SJSA1 (cell line): ENCODE results near the gene HIPK2. TPM values are rescaled to one million over a fixed set of nuclear protein-coding genes. Genes with fewer than 3 reads are reported as not detected.
"Not testable (repeated sequence)": the region's sequence is repeated elsewhere in the genome, so short reads cannot be mapped to it uniquely, and the experiment has no call there.

ENCODE experiments used
- DNase-seq, 2 experiments: peaks; one replicate each; pipeline ENCODE4 v3.0.0-alpha.2; 2015 to 2020; ENCODE audit warnings: low spot score in 2 of 2, low read depth in 1 of 2
- H3K27ac ChIP-seq: fragments of 250-450 bp; sonication (Bioruptor Pico); 2 replicates; pipeline ENCODE4 v1.5.1; 2020; ENCODE audit warnings: mild to moderate bottlenecking, moderate library complexity
- H3K27me3 ChIP-seq: fragments of 250-450 bp; sonication (Bioruptor Pico); replicated peaks from 2 replicates; pipeline ENCODE4 v1.5.1; 2020; ENCODE audit warnings: mild to moderate bottlenecking, moderate library complexity
- H3K36me3 ChIP-seq: fragments of 250-450 bp; sonication (Bioruptor Pico); 2 replicates; pipeline ENCODE4 v1.5.1; 2020; ENCODE audit warnings: mild to moderate bottlenecking
- H3K4me1 ChIP-seq: fragments of 250-450 bp; sonication (Bioruptor Pico); replicated peaks from 2 replicates; pipeline ENCODE4 v1.6.1; 2021; ENCODE audit warnings: mild to moderate bottlenecking
- H3K4me3 ChIP-seq: fragments of 250-450 bp; sonication (Bioruptor Pico); 2 replicates; pipeline ENCODE4 v1.5.1; 2020; ENCODE audit warnings: mild to moderate bottlenecking
- H3K9me3 ChIP-seq: fragments of 250-450 bp; sonication (Bioruptor Pico); replicated peaks from 2 replicates; pipeline ENCODE4 v1.5.1; 2020; ENCODE audit warnings: mild to moderate bottlenecking
- total RNA-seq: library from RNA; depleted of rRNA; stranded (reverse); fragments of >200 nt; shearing (Covaris generic); gene quantifications from 2 replicates; pipeline ENCODE4 v1.2.3, GENCODE V29; 2014

The HIPK2 gene
- total RNA-seq, 1 experiment from 2014 or later = 10.9 TPM

- Histone ChIP-seq H3K36me3 (peaks cover 5% of the 10 kb centered on the region; the same call in 1 of the 2 replicates), H3K27ac (no peak overlapping the region), H3K9me3 (no peaks in the 10 kb centered on the region), H3K4me1 (peaks cover 30% of the 10 kb centered on the region), H3K4me3 (no peak overlapping the region), H3K27me3 (no peaks in the 10 kb centered on the region)
- DNase-seq = no peak
These were observed 101.4 kb downstream of the HIPK2 start for GRCh38 chr7:139676390-139676789.

DNA sequence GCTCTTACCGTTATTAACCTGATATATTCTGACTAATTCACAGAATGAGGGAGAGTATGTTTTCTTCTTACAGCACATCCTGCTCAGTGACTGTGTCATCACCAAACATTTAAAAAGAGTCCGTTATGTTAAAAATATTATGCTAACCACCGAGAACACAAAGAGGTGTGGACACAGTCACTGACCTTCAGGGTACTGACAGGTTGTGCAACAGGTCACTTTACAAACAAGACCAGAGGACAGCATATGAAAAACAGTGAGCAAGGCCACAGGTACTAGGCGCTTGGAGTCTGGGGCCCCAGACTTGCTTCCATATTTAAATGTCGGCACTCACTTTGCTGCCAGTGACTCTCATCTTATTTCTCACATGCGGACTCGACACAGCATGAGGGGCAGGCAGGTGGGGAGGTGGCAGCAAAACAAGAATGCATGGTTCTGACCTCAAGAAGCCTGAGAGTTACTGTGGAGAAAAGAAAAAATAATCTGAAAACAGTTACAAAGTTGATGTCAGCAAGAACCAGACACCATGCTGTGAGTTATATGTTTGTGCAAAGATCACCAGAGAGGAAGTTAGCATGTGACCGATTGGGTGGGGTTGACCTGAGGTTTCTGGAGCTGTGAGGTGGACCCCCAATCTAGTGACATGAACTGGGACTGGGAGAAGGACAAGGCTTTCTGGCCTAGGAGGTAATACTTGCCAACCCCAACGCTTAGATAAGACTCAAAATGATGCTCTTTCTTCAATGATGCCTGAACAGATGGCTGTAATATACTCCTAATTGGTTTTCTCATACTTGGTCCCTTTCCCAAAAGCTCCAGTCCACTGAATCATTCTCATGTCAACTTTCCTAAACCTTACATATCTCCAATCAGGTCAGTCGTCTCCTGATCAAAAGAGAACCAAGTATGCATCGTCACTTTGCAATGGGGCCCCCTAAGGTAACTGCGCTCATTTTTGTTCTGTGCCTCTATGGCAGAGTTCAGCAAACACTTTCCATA lies 102.4 kb downstream of the HIPK2 start:
- no peaks in the 10 kb centered on the region for H3K27me3 ChIP-seq
- H3K36me3 ChIP-seq = peaks cover 5% of the 10 kb centered on the region; the same call in 1 of the 2 replicates
- H3K9me3 ChIP-seq = no peaks in the 10 kb centered on the region
- no peak for DNase-seq
- no peak overlapping the region for H3K27ac ChIP-seq
- no peak overlapping the region for H3K4me3 ChIP-seq
- peaks cover 20% of the 10 kb centered on the region for H3K4me1 ChIP-seq

DNA sequence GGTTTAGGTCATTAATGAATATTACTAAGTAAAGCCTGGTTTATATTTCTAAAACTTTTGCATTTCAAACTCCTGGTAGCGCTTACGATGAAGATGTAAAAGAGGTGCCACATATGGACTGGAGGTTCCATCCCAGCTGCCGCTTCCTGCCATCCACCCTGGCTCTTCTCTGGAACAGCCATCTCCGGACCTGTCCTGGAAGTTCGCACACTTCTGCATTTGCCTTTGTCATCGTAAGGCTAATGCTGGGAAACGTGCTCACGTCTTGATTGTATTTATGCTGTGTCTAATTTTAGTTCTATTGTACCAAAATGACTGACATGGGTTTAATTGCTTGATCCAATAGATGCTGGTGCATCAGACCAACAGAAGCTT lies 103.1 kb downstream of the HIPK2 start:
- H3K4me3 ChIP-seq = no peak overlapping the region
- H3K27ac ChIP-seq = no peak overlapping the region
- DNase-seq = no peak
- H3K27me3 ChIP-seq = no peaks in the 10 kb centered on the region
- no peaks in the 10 kb centered on the region for H3K9me3 ChIP-seq
- peaks cover 5% of the 10 kb centered on the region; the same call in 1 of the 2 replicates for H3K36me3 ChIP-seq
- H3K4me1 ChIP-seq = peaks cover 13% of the 10 kb centered on the region

DNA sequence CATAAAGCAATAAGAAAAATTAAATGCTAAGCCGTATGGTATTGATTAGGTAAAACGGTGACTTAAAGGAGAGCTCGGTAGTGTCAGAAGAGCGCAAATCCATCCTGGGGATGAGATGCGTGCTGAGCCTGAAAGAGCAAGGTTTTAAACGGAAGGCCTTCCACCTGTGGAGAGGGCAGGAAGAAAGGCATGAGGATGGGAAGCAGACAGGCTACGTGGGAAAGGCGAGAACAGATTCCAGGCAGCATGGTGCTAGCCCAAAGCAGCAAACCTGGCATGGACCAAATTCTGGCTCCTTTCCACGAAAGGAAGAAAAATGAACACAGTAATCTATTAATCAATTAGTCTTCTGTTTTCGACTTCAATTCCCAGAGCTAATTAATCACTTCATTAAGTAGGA lies 103.5 kb downstream of the HIPK2 start:
- H3K4me3 ChIP-seq = no peak overlapping the region
- H3K36me3 ChIP-seq = peaks cover 5% of the 10 kb centered on the region; the same call in 1 of the 2 replicates
- H3K9me3 ChIP-seq = no peaks in the 10 kb centered on the region
- H3K27me3 ChIP-seq = no peaks in the 10 kb centered on the region
- no peak overlapping the region for H3K27ac ChIP-seq
- H3K4me1 ChIP-seq = peaks cover 9% of the 10 kb centered on the region
- no peak for DNase-seq

DNA sequence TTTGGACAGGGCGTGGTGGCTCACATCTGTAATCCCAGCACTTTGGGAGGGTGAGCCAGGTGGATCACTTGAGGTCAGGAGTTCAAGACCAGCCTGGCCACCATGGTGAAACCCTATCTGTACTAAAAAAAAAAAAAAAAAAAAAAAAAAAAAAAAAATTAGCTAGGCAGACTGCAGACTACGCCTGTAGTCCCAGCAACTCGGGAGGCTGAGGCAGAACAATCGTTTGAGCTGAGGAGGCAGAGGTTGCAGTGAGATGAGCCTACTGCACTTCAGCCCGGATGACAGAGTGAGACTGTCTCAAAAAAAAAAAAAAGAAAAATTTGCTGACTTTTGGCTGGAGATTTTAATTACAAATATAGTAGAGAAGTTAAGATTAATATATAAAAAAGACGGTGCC lies 104.0 kb downstream of the HIPK2 start:
- Histone ChIP-seq H3K4me3 (no peak overlapping the region), H3K4me1 (peaks cover 3% of the 10 kb centered on the region), H3K27ac (no peak overlapping the region), H3K36me3 (peaks cover 5% of the 10 kb centered on the region; the same call in 1 of the 2 replicates), H3K9me3 (no peaks in the 10 kb centered on the region), H3K27me3 (no peaks in the 10 kb centered on the region)
- no peak for DNase-seq

DNA sequence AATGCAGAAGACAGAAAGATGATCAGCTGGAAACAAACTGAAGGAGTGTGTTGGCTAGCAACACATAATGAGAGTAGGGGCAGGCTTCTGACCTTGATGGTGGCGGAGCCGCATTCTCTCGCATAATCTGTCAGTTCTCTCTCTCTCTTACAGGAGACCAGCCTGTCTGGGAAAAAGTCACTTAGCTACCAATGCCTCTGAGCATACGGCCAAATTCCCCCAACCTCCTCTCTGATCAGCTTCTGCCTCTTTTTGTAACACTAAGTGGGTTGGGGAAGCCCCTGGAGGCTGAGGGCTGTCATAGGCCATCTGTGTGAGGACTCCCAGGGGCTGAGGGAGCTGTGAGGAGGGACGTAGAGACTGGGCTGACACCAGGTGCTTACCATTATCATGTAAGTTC lies 104.6 kb downstream of the HIPK2 start:
- H3K27ac ChIP-seq = no peak overlapping the region
- H3K4me1 ChIP-seq = no peaks in the 10 kb centered on the region; the same call in 1 of the 2 replicates
- no peaks in the 10 kb centered on the region for H3K9me3 ChIP-seq
- DNase-seq = no peak
- H3K4me3 ChIP-seq = no peak overlapping the region
- no peaks in the 10 kb centered on the region for H3K27me3 ChIP-seq
- peaks cover 5% of the 10 kb centered on the region; the same call in 1 of the 2 replicates for H3K36me3 ChIP-seq

GRCh38 chr7:139671967-139672366 lies 105.8 kb downstream of the HIPK2 start:
- Histone ChIP-seq H3K27me3 (no peaks in the 10 kb centered on the region), H3K36me3 (peaks cover 5% of the 10 kb centered on the region; the same call in 1 of the 2 replicates), H3K4me3 (no peak overlapping the region), H3K9me3 (no peaks in the 10 kb centered on the region), H3K4me1 (no peaks in the 10 kb centered on the region; the same call in 1 of the 2 replicates), H3K27ac (no peak overlapping the region)
- DNase-seq = no peak

GRCh38 chr7:139670662-139671061 lies 107.1 kb downstream of the HIPK2 start:
- not testable (repeated sequence) for H3K27me3 ChIP-seq, H3K27ac ChIP-seq, H3K4me3 ChIP-seq, H3K9me3 ChIP-seq, H3K36me3 ChIP-seq, DNase-seq, H3K4me1 ChIP-seq

GRCh38 chr7:139669106-139670061 lies 108.4 kb downstream of the HIPK2 start:
- Histone ChIP-seq H3K9me3 (no peaks in the 10 kb centered on the region), H3K27ac (no peak overlapping the region), H3K27me3 (no peaks in the 10 kb centered on the region), H3K36me3 (peaks cover 4% of the 10 kb centered on the region; the same call in 1 of the 2 replicates), H3K4me3 (no peak overlapping the region), H3K4me1 (no peaks in the 10 kb centered on the region; the same call in 1 of the 2 replicates)
- no peak for DNase-seq

GRCh38 chr7:139667377-139667776 lies 110.4 kb downstream of the HIPK2 start:
- Histone ChIP-seq H3K4me1 (no peaks in the 10 kb centered on the region; the same call in 1 of the 2 replicates), H3K4me3 (no peak overlapping the region), H3K27me3 (no peaks in the 10 kb centered on the region), H3K36me3 (no peaks in the 10 kb centered on the region), H3K27ac (no peak overlapping the region), H3K9me3 (no peaks in the 10 kb centered on the region)
- DNase-seq = no peak

- Histone ChIP-seq H3K4me1 (peaks cover 5% of the 10 kb centered on the region), H3K27me3 (no peaks in the 10 kb centered on the region), H3K9me3 (no peaks in the 10 kb centered on the region), H3K36me3 (no peaks in the 10 kb centered on the region), H3K4me3 (no peak overlapping the region), H3K27ac (no peak overlapping the region)
- DNase-seq = no peak
These were observed 111.3 kb downstream of the HIPK2 start for GRCh38 chr7:139666501-139666900.

DNA sequence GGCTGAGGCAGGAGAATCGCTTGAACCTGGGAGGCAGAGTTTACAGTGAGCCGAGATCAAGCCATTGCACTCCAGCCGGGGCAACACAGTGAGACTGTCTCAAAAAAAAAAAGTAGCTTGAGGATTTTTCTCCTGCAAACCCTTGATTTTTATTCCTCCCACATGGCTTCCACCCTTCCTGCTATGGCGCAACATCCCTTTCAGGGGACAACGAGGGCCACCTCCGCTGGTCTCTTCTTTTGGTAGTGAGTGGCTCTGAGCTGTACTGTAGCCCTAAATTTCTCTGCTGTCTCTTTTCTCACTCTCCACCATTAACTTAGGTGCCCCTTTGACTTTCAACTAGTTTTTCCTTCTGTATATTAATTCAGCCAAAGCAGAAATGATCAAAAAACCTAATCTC lies 113.4 kb downstream of the HIPK2 start:
- Histone ChIP-seq H3K4me1 (peaks cover 23% of the 10 kb centered on the region), H3K36me3 (0 out of 2 replicates have a peak, but pooled peaks cover 7% of the 10 kb centered on the region), H3K4me3 (no peak overlapping the region), H3K27me3 (no peaks in the 10 kb centered on the region), H3K27ac (no peak overlapping the region), H3K9me3 (peaks cover 2% of the 10 kb centered on the region; the same call in 1 of the 2 replicates)
- no peak for DNase-seq

- Histone ChIP-seq H3K27me3 (no peaks in the 10 kb centered on the region), H3K36me3 (0 out of 2 replicates have a peak, but pooled peaks cover 7% of the 10 kb centered on the region), H3K9me3 (peaks cover 2% of the 10 kb centered on the region; the same call in 1 of the 2 replicates), H3K27ac (no peak overlapping the region), H3K4me3 (no peak overlapping the region), H3K4me1 (peaks cover 30% of the 10 kb centered on the region)
- no peak for DNase-seq
These were observed 114.1 kb downstream of the HIPK2 start for GRCh38 chr7:139663608-139664177.
